HG02981 (cell line): ENCODE data around the gene MYLK.
"Not testable (repeated sequence)": the region's sequence is repeated elsewhere in the genome, so short reads cannot be mapped to it uniquely, and the experiment has no call there.

Experiments used
- ATAC-seq: cut with Tn5 transposase; IDR thresholded peaks from one replicate; pipeline ENCODE4 v1.9.1; 2021; ENCODE audit warnings: mild to moderate bottlenecking, moderate library complexity; ENCODE audit not compliant: unreplicated experiment

Gene MYLK

DNA sequence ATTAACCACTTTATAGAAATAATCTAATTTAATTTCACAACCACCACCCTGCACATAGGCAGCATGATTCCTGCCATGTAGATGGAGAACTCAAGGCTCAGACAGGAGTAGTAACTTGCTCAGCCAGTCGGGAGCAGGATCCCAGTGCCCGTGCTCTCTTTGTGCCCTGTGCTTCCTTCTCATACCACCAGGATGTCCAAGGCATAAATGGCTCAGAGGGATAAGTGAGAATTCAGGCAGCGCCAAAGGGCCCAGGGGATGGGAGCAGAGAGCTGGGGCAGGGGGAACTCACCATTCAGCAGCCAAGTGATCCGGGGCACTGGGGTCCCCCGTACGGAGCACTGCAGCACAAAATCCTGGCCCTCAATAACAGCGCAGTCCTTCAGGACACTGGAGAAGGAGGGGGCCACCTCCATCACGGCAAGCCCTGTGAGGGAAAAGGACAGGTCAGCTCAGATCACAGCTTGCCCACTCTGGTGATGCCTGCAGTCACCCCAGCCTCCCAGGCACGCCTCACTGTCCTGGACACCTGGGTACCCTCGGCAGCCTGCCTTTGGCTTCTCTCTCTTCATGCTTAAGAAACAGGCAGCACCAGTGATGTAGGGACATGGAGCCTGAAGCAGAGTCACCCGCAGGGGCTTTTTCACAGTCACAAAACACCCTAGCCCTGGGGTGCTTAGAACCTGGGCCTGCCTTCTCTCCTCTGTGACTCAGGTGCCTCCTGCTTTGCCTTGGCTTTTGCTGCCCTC is 158.3 kb downstream of the MYLK start:
- no peak for ATAC-seq

DNA sequence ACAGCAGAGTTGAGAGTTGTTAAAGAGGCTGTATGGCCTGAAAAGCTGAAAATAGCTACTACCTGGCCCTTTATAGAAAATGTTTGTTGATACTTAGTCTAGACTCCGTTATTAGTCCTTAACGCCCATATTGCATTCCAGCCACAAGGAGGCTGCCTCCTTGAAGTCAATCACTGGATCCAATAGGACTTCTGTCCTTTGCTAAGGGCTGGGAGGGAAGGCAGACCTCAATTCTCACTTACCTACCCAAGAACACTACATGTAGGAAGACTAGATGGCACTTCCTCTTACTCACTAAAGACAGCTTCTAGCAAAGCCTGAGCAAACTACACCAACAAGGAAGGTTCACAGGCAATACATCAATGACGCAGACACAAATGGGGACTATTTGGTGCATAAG is 159.8 kb downstream of the MYLK start:
- ATAC-seq, result no peak

DNA sequence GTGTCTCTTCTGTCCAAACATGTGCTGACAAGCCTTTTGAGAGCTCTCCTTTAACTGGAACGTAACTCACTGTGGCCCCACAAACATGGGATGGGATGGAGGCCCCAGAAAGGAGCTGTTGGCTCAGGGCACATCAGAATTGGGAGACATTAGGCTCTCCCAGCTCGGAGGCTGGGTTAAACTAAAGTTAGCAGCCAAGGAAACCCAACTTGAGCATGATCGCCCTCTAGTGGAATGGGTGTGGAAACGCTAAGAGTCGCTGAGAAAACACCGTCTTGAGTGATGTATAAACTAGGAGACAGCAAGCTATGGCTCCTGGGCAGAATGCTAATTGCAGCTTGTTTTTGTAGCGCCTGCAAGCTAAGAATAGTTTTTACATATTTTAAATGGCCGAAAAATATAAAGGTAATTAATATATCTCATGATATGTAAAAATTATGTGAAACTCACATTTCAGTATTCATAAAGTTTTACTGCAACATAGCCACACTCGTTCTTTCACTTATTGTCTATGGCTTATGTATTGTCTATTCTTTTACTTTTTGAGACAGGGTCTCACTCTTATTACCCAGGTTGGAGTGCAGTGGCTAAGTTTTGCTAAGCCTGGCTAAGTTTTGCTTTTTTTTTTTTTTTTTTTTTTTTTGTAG is 160.5 kb downstream of the MYLK start:
- no peak for ATAC-seq

DNA sequence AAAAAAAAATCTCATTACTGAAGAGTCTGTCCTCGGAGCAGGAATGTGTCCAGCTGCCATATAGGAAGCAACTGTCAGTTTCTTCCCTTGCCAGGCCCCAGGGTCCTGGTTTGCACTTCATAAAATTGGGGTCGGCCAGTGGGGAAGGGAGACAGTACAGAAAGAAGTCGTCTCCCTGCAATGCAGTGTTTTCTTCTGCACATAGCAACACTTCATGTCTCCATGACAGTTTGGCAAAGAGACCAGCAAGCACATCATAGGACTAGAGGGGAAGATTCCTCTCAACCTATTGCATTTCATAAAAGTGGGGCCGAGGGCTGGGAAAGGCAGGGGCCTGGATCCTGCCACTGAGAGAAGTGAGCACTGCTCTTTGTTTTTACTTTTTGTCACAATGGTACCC is 161.1 kb downstream of the MYLK start:
- no peak for ATAC-seq

DNA sequence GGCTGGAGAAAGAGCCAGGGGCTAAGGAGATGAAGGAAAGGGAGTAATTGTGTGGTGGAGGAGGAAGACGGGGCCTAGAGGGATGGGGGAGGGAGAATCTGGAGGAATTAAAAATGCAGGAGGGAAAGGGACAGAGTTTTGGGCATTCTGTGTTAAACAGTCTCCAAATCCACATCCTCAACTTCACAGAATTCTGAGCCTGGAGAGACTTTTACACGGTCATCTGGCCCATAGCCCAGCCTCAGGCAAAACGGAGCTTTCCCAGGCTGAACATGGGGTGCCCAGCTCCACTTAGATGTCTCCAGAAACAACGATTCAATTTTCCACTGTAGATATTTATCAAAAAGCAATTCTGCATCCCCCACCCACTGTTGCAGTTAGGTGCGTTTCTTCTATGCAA is 161.7 kb downstream of the MYLK start:
- ATAC-seq, result no peak

DNA sequence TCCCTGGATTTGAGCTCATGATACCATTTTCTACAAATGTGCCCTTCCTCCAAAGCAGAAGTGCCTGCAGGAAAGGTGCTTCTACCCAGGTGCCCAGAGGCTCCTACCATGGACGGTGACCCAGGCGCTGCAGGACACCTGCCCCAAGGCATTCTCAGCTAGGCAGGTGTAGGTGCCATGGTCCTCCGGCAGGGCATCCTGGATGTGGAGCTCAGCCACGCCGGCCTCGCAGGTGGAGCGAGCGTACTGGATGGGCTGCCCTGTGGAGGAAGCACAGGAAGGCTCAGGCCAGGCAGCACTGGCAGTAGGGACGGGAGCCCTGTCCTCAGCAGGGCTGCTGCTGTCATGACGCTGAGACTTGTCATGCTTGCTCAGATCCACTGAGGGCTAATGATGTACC is 162.1 kb downstream of the MYLK start:
- ATAC-seq, result no peak

DNA sequence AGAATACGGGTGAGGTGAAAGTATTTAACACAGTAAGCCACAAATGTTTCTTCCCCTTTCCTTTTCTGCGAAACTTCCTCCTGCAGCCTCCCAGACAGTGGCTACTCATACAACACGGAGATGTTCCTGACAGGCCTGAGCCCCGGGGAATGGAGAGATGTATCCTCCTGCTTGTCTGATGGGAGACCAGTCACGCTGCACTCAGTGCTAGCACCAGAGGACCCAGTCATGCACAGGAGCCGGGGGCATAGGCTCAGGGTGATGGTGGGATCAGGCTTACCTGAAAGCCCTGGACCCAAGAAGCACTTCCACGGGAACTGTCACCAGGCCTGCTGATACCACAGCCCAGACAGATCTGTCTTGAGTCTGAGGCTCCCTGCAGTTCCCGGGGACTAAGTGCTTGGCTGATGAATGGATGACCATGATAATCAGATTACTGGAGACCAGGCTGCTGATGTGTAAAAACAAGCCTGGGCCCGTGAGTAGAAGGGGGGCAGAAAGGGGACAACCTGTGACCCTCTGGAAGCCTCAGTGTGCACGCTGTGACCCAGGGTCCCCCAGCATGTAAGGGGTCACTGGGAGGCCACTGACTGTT is 162.9 kb downstream of the MYLK start:
- not testable (repeated sequence) for ATAC-seq

DNA sequence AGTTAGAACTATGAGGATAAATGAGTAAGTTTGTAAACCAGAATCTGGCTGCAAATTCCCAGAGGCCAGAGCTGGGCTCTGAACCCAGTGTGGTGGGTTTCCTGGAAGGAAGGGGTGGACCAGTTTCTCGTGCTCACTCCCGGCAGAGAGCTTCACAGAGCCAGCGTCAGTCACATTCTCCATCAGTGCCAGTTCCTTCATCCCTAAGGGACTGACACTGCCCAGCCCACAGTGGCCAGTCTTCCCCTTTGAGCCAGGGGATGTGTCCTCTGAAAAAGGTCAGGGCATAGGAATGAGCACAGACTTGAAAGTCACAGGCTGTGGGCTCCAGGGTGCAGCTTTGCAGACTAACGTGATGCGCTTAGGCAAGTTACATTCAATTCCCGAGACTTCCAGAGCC is 163.5 kb downstream of the MYLK start:
- ATAC-seq, result no peak

DNA sequence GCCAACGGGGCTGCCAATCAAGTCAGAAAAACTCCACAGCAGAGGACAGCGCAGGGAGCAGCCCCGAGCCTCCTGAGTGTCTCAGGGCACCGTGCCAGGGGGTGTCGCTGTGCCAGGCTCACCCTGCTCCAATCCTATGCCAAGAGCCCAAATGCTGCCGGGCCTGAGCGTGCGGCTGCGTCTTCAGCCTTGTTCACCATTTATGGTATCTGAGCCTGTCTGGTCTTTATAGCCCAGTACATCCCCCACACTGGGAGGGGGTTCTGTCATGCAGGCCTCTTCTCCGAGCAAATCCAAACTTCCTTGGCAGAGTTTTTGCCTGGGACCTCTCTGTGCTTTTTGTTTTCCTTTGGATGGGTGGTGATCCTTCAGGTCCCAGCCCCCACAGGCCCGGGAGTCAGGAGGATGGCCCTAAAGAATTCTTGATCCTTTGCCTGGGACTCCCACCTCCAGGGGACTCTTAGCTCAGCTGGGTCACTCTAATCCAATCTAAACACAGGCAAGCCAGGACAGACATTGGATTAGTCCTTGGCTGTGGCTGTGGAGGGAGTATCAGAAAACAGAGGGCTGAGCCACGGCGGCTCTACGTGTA is 164.2 kb downstream of the MYLK start:
- ATAC-seq, result no peak

DNA sequence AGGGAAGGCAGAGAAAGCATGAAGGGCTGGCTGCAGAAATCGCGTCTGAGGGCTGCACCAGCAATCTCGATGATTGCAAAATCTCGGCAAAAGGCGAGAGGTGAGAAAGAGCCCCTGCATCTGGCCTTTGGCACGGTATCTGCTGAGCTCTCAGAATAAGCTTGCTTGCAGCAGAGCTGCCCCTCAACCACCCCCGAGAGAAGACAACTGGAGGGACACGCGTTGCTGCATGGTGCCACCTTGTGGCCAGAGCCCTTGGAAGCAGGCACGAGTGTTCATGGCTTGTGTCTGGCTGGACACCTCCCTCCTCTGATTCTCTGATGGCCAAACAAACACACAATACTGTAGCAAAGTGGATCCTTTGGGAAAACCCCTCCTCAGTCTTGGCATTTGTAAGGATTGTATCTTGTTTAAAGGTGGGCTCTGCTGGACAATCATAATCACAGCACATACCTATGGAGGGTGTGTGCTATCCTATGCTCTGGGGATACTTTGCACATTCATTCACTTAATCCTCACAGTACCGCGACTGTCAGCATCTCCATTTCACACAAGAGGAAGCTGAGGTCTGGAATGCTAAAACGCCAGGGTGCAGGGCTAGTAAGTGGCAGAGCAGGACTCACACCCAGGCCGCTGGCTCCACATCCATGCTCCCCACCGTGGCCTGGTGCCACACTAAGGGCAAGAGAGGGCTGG is 164.9 kb downstream of the MYLK start:
- not testable (repeated sequence) for ATAC-seq

DNA sequence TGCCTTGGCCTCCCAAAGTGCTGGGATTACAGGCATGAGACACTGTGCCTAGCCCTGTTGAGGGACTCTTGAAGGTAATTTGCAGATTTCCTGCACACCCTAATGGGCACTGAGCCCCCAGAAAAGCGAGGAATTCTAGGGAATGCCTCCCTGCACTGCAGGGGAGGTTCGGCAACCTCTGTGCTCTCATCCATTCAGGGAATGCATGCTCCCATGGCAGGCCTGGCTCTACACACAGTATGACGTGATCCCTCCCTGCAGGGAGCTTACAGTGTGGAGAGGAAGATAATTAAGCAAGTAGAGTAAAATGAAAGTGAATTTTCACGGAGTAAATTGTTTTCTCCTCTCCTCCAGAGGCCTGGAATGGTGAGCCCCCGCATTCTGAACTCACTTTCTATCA is 166.0 kb downstream of the MYLK start:
- ATAC-seq, result no peak

DNA sequence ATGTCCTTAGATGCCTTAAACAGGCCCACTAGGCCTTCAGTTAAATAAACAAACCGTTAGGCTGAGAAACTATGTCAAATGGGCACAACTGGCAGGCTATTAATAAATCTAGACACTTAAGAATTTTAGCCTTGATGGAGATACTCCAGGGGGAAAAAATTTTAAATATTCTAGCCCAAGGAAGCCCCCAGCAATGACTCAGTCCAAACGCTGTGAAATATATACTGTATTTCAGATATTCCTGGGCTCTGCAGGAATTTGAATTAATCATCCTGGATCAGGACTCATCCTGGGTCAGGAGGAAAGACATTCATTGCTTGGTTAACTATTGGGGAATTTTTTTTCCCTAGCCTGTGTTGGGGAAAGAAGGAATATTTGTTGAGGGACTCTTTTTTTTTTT is 166.7 kb downstream of the MYLK start:
- not testable (repeated sequence) for ATAC-seq

DNA sequence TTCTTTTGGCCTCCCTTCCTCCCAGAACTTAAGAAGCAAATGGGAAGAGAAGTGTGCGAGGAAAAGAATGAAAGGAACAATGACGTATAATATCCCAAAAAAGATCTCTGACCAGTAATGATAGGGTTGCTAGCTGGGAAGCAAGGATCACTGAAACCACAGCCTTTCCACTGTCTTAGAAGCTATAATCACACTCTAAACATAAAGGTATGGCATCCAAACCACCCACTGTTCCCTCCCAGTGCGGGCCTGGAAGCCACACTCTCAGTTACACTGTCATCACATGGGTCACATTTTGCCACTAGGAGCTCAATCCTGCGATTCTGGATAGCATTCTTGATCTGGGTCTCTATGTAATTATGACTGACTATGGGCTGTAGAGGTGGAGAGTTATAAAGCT is 167.7 kb downstream of the MYLK start:
- ATAC-seq, result no peak

DNA sequence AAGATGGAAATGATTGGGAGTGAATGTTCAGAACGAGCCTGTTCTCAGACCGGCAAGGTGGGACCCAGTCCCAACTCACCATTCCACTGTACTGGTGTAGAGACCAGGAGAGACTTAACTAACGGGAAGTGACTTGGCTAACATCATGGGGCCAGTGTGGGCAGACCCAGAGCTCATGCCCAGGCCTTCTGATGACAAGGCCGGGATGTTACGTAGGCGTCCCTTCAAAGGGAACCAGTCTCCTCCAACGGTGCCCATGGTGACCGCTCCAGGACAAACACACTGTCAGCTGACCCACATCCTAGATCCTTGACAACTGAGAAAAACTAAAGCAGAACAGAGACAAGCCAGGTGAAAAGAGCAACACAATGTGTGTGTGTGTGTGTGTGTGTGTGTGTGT is 170.9 kb downstream of the MYLK start:
- ATAC-seq, result no peak

DNA sequence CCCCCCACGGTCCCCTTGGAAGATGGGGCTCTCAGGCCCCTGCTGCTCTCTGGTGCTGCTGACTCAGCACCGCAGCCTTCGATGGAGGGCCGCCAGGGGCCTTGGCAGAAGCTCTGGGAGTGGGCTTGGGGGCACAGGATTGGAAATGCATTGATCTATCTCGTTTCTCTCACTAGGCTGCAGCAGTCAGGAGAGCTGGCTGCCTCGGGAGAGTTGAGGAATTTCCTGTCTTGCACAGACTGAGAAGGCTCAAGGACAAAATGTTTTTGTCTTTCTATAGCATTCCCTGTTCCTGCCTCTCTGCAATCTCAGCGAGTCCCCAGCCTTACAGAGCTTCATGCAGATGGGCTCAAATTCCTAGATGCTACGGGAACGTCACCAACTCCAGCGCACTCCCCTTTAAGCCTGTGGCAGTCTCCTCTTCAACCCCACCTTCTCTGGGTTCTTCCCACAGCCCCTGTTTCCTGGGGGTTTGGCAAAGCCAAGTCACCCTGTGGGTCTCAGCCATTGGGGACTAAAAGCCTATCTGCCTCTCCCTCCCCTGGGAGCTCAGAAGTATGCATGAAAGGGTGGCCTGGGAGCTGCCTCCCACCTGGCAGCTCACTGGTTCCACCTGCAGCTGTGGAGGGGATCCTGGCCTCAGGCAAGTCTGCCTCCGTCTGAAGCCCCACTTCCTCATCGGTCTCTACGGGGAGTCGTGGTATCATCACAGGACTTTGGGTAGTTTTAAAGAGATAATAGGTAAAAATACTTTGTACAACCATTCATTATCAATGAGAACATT is 171.9 kb downstream of the MYLK start:
- ATAC-seq, result no peak

DNA sequence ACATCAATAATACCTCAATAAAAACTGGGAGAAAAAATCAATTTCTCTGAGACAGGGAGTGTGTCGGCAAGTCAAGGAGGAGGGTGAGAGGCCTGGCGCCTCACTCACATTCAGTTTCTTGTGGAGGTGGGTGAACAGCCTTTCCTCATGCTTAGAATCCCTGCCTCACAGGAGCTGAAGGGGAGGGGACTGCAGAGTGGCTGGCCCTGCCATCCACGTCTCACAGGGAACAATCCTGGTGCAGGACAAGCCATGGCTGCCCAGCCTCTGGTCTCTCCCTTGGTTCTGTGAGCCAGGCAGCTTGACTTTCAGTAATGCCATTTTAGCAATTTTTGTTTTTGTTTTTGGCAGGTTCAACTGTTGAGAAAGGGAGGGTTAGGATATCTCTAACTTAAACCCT is 172.8 kb downstream of the MYLK start:
- ATAC-seq, result no peak

DNA sequence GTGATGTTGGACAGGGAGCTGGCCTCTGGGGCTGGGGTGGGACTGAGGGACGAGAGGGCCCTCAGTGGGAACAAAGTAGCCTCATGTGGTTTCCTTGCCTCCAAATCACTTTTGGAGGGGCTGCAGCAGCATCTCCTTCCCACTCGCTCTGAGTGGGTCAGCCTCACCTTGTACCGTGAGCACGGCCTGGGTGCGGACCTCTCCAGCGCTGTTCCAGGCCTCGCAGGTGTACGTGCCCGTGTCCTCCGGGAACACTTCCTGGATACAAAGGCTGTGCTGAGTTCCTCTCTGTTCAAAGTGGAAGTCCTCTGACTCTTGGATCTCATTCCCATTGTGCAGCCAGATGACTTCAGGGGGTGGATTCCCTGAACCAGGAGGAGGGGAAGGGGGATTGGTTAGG is 175.6 kb downstream of the MYLK start:
- no peak for ATAC-seq

DNA sequence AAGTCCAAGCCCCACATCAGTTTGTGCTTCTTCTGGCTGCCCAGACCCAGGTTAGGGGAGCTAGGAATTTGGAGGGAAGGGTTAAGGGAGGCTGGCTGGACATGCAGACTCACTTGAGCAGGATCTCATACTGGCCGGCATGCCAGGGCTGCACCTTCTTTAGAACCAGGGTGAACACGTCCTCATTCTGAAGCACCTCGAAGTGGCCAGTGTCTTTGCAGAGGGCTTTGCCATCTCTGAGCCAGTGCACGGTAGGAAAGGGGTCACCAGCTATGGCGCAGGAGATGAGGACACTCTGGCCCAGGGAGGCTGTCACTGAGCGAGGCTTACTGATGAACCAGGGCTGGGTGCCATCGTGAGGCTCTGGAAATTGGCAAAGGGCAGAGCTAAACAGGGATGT is 176.5 kb downstream of the MYLK start:
- ATAC-seq, result not testable (repeated sequence)

DNA sequence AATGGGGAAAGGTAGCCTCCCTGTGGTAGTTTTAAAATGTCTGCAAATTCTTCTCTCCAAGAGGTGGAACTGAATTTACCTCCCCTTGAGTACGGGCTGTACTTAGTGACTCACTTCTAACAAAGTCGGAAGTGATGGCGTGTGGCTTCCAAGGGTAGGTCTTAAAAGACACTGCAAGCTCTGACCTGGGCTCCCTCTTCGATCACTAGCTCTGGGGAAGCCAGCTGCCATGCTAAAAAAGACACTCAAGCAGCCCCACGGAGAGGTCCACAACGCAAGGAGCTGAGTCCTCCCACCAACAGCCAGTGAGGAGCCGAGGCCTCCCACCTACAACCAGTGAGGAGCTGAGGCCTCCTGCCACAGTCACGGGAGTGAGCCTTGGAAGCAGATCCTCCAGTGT is 177.3 kb downstream of the MYLK start:
- no peak for ATAC-seq

DNA sequence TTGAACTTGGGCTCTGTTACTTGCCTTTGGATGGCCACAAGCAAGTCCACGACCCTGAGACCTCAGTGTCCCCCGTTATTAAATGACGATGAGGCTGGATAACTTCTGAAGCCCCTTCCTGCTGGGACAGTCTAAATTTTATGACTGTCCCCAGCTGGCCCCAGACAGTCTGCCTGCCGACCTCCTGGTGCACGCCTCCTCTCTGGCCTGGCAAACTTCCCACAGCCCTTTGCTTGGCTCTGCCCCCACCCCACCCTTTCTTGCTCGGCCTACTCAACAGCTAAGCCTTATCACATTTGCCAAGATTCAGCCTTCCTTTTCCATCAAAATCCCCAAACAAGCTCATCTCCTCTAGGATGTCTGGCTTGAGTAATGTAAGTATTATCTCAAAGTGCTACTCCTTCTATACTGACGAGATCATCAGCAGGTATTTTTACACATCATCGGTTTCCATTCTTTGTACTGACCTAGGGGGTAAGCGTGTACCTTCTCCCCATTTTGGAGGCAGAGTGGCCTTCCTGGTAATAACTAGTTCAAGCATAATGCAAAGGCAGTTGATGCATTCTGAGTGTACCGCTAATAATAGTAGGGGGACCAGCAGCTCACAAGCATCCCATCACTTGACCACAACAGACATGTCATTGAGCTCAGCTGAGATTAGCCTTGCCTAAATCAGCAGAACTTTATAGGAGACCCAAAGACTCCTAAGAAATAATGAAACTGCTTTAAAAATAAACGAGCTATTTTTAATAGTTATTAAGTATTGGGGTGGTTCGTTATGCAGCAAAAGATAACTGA is 178.4 kb downstream of the MYLK start:
- ATAC-seq, result no peak
